H1 (cell line): Measurements from ENCODE around the gene WDFY4. TPM values are rescaled to one million over a fixed set of nuclear protein-coding genes. Genes with fewer than 3 reads are reported as not detected.

Experiments
- CTCF ChIA-PET: fragments of 300-600 bp; sonication (Branson Sonifier 250); formaldehyde crosslinking; loops from one replicate; lab custom pipeline; 2021; ENCODE audit not compliant: partially characterized antibody; lab: Charles Lee
- POLR2A ChIA-PET: fragments of 300-600 bp; sonication (Branson Sonifier 250); formaldehyde crosslinking; loops from one replicate; lab custom pipeline; 2021; ENCODE audit warnings: inconsistent platforms; ENCODE audit not compliant: partially characterized antibody; lab: Charles Lee
- DNase-seq, 2 experiments: peaks; one replicate each; pipeline versions ENCODE4 v3.0.0 to v3.0.0-alpha.2; 2010 to 2022; ENCODE audit warnings: low spot score in 2 of 2, low read depth in 1 of 2, mixed read lengths in 1 of 2
- FAIRE-seq: peaks from 2 replicates; lab custom pipeline; 2011; peaks lifted over from hg19 to GRCh38; lab: Jason Lieb, UNC
- H2AFZ ChIP-seq: 2 replicates; pipeline ENCODE4 v1.8.1; 2012; ENCODE audit warnings: low read length, inconsistent platforms
- H2AK5ac ChIP-seq: 2 replicates; pipeline ENCODE4 v1.6.1; 2013; ENCODE audit warnings: low read depth, low read length
- H2BK120ac ChIP-seq: replicated peaks from 2 replicates; pipeline ENCODE3; 2013; ENCODE audit warnings: low read depth, low read length, inconsistent platforms
- H2BK12ac ChIP-seq: 2 replicates; pipeline ENCODE4 v1.6.1; 2013; ENCODE audit warnings: low read depth, low read length
- H2BK15ac ChIP-seq: 2 replicates; pipeline ENCODE4 v1.6.1; 2013; ENCODE audit warnings: low read length
- H2BK20ac ChIP-seq: 2 replicates; pipeline ENCODE4 v1.6.1; 2013; ENCODE audit warnings: low read length
- H2BK5ac ChIP-seq: 2 replicates; pipeline ENCODE4 v1.6.1; 2013; ENCODE audit warnings: low read depth, low read length
- H3K14ac ChIP-seq: 2 replicates; pipeline ENCODE4 v1.6.1; 2013; ENCODE audit warnings: inconsistent platforms; ENCODE audit not compliant: insufficient read length
- H3K18ac ChIP-seq: 2 replicates; pipeline ENCODE4 v1.6.1; 2013; ENCODE audit warnings: low read length; ENCODE audit errors: extremely low read depth
- H3K23ac ChIP-seq: 2 replicates; pipeline ENCODE4 v1.6.1; 2013; ENCODE audit warnings: inconsistent platforms; ENCODE audit not compliant: insufficient read length
- H3K23me2 ChIP-seq: 2 replicates; pipeline ENCODE4 v1.6.1; 2013; ENCODE audit warnings: low read depth, low read length
- H3K27ac ChIP-seq: 2 replicates; pipeline ENCODE4 v1.6.1; 2011; ENCODE audit warnings: low read depth, low read length, inconsistent platforms
- H3K27me3 ChIP-seq, 4 experiments: replicated peaks in 1 of 4; 1 replicate in 1 of 4; 2 replicates in 3 of 4; pipeline versions ENCODE4 v1.6.1 to v1.8.1; 2011 to 2013; ENCODE audit warnings: low read length in 3 of 4, mild to moderate bottlenecking in 3 of 4, inconsistent platforms in 2 of 4, mixed read lengths in 2 of 4, moderate library complexity in 1 of 4; ENCODE audit not compliant: control insufficient read depth in 3 of 4, insufficient read depth in 3 of 4; ENCODE audit errors: extremely low read depth in 1 of 4
- H3K36me3 ChIP-seq, 4 experiments: 2 replicates each; pipeline versions ENCODE4 v1.6.1 to v1.8.1; 2011 to 2013; ENCODE audit warnings: mild to moderate bottlenecking in 4 of 4, low read length in 3 of 4, moderate library complexity in 2 of 4, control low read depth in 1 of 4, inconsistent platforms in 1 of 4; ENCODE audit not compliant: insufficient read depth in 4 of 4, control insufficient read depth in 2 of 4
- H3K4ac ChIP-seq: replicated peaks from 2 replicates; pipeline ENCODE3; 2013; ENCODE audit warnings: low read length, low read depth, mixed read lengths, inconsistent platforms; ENCODE audit not compliant: insufficient read length
- H3K4me1 ChIP-seq, 4 experiments: replicated peaks in 1 of 4; 1 replicate in 1 of 4; 2 replicates in 3 of 4; pipeline versions ENCODE4 v1.6.1 to v1.8.1; 2011 to 2013; ENCODE audit warnings: low read length in 3 of 4, inconsistent platforms in 2 of 4, mixed read lengths in 1 of 4; ENCODE audit not compliant: insufficient read depth in 4 of 4, control insufficient read depth in 3 of 4
- H3K4me2 ChIP-seq, 2 experiments: 2 replicates each; pipeline versions ENCODE4 v1.6.1 to v1.8.1; 2011 to 2013; ENCODE audit warnings: low read depth in 2 of 2, low read length in 2 of 2, control low read depth in 1 of 2, inconsistent platforms in 1 of 2, mild to moderate bottlenecking in 1 of 2; ENCODE audit not compliant: insufficient read depth in 1 of 2
- H3K4me3 ChIP-seq, 4 experiments: fragments of 200-600, 300-600 bp in 1 of 4; sonication (generic), shearing (Covaris generic), sonication (Bioruptor Twin) in 1 of 4; 2 replicates each; pipeline versions ENCODE4 v1.5.1 to v1.8.1; 2011 to 2016; ENCODE audit warnings: low read length in 4 of 4, low read depth in 3 of 4, control low read depth in 2 of 4, inconsistent platforms in 2 of 4, mild to moderate bottlenecking in 2 of 4, mixed read lengths in 1 of 4, moderate library complexity in 1 of 4; ENCODE audit not compliant: insufficient read depth in 2 of 4; ENCODE audit errors: extremely low read depth in 1 of 4
- H3K56ac ChIP-seq: replicated peaks from 2 replicates; pipeline ENCODE3; 2013; ENCODE audit warnings: low read depth, mild to moderate bottlenecking, mixed read lengths, low read length, inconsistent platforms; ENCODE audit not compliant: insufficient read length
- H3K79me1 ChIP-seq: 2 replicates; pipeline ENCODE4 v1.6.1; 2013; ENCODE audit warnings: low read depth, low read length, control low read depth
- H3K79me2 ChIP-seq, 2 experiments: 2 replicates each; pipeline versions ENCODE4 v1.6.1 to v1.8.1; 2012 to 2013; ENCODE audit warnings: low read length in 2 of 2, mild to moderate bottlenecking in 2 of 2, inconsistent platforms in 1 of 2; ENCODE audit not compliant: insufficient read depth in 2 of 2, control insufficient read depth in 1 of 2
- H3K9ac ChIP-seq, 4 experiments: replicated peaks in 1 of 4; 1 replicate in 1 of 4; 2 replicates in 3 of 4; pipeline versions ENCODE4 v1.6.1 to v1.8.1; 2011 to 2013; ENCODE audit warnings: low read depth in 3 of 4, low read length in 3 of 4, control low read depth in 2 of 4, mild to moderate bottlenecking in 2 of 4, moderate library complexity in 2 of 4, inconsistent platforms in 1 of 4; ENCODE audit errors: extremely low read depth in 1 of 4
- H3K9me3 ChIP-seq, 2 experiments: 2 replicates each; pipeline versions ENCODE4 v1.6.1 to v1.8.1; 2012 to 2013; ENCODE audit warnings: mild to moderate bottlenecking in 2 of 2, moderate library complexity in 2 of 2, control low read depth in 1 of 2, inconsistent platforms in 1 of 2, low read depth in 1 of 2, low read length in 1 of 2, mixed read lengths in 1 of 2; ENCODE audit not compliant: insufficient read depth in 2 of 2
- H4K20me1 ChIP-seq, 2 experiments: replicated peaks in 1 of 2; 2 replicates each; pipeline versions ENCODE3 to v1.8.1; 2011 to 2013; ENCODE audit warnings: inconsistent platforms in 2 of 2, low read length in 2 of 2, mild to moderate bottlenecking in 1 of 2; ENCODE audit not compliant: insufficient read depth in 2 of 2, control insufficient read depth in 1 of 2
- H4K5ac ChIP-seq: 2 replicates; pipeline ENCODE4 v1.6.1; 2013; ENCODE audit warnings: low read length, low read depth, mixed read lengths, inconsistent platforms; ENCODE audit not compliant: insufficient read length
- H4K8ac ChIP-seq: 2 replicates; pipeline ENCODE4 v1.8.0; 2013; ENCODE audit warnings: mild to moderate bottlenecking, moderate library complexity, low read length, inconsistent platforms; ENCODE audit not compliant: insufficient read depth; ENCODE audit errors: extremely low read depth
- H4K91ac ChIP-seq: replicated peaks from 2 replicates; pipeline ENCODE3; 2013; ENCODE audit warnings: low read length, mixed read lengths, inconsistent platforms; ENCODE audit not compliant: insufficient read length
- BRCA1 ChIP-seq: IDR thresholded peaks from 2 replicates; pipeline ENCODE4 v1.6.1; 2012; ENCODE audit warnings: low read depth, low read length, improper control_type of control experiment
- CBX8 ChIP-seq: fragments of 300-800, 300-1000 bp; sonication (generic); IDR thresholded peaks from 2 replicates; pipeline ENCODE4 v1.7.1; 2016; ENCODE audit warnings: low read depth, low read length, borderline replicate concordance
- CHD1 ChIP-seq: IDR thresholded peaks from 2 replicates; pipeline ENCODE4 v1.6.1; 2012; ENCODE audit warnings: low read depth, low read length, improper control_type of control experiment
- FOSL1 ChIP-seq: IDR thresholded peaks from 2 replicates; pipeline ENCODE4 v1.6.1; 2011; ENCODE audit warnings: mild to moderate bottlenecking, low read depth, low read length, moderate library complexity; ENCODE audit not compliant: insufficient read depth
- HDAC2 ChIP-seq, 2 experiments: fragments of 300-600 bp in 1 of 2; sonication (generic) in 1 of 2; IDR thresholded peaks; 2 replicates each; pipeline ENCODE4 v1.6.1; 2011 to 2012; ENCODE audit warnings: low read depth in 2 of 2, low read length in 2 of 2, mild to moderate bottlenecking in 2 of 2, moderate library complexity in 2 of 2, borderline replicate concordance in 1 of 2, inconsistent platforms in 1 of 2
- POU5F1 ChIP-seq: IDR thresholded peaks from 2 replicates; pipeline ENCODE4 v1.6.1; 2011; ENCODE audit warnings: low read depth, mild to moderate bottlenecking, low read length, moderate library complexity
- RBBP5 ChIP-seq: IDR thresholded peaks from 2 replicates; pipeline ENCODE4 v1.7.1; 2012; ENCODE audit warnings: low read depth, mild to moderate bottlenecking, inconsistent platforms, low read length, moderate library complexity, borderline replicate concordance
- RNF2 ChIP-seq: fragments of 200-900, 300-1000 bp; sonication (generic); IDR thresholded peaks from 2 replicates; pipeline ENCODE4 v1.7.1; 2016; ENCODE audit warnings: borderline replicate concordance, low read depth, mild to moderate bottlenecking, antibody characterized with exemption, low read length; ENCODE audit not compliant: poor library complexity, severe bottlenecking; ENCODE audit errors: missing control alignments
- RXRA ChIP-seq: IDR thresholded peaks from 2 replicates; pipeline ENCODE4 v1.6.1; 2011; ENCODE audit warnings: low read depth, mild to moderate bottlenecking, low read length, moderate library complexity; ENCODE audit not compliant: insufficient read depth
- SUZ12 ChIP-seq: fragments of 200-600 bp; sonication (generic); IDR thresholded peaks from 2 replicates; pipeline ENCODE4 v1.6.1; 2012; ENCODE audit warnings: mild to moderate bottlenecking, inconsistent platforms, low read length, moderate library complexity, mixed read lengths
- WGBS, 2 experiments: shearing (Covaris generic) in 1 of 2; methylation state at CpG; one replicate each; pipeline versions ENCODE4 v1.1.6 to v1.1.7; 2013 to 2015; ENCODE audit warnings: low lambda C conversion rate in 2 of 2, mixed read lengths in 2 of 2, inconsistent platforms in 1 of 2, low coverage in 1 of 2, missing lambda C conversion rate in 1 of 2; ENCODE audit not compliant: insufficient replicate concordance in 2 of 2, insufficient coverage in 1 of 2, insufficient read length in 1 of 2; ENCODE audit errors: extremely low coverage in 1 of 2, missing lambda C conversion rate in 1 of 2; 5-methylcytosine and 5-hydroxymethylcytosine counted together
- polyA plus RNA-seq, 7 experiments: library from polyadenylated mRNA; depleted of rRNA in 3 of 7; stranded (reverse) in 5 of 7; unstranded in 2 of 7; fragments of >200 nt in 5 of 7; fragments of 200-250 nt in 2 of 7; gene quantifications; 1 replicate in 5 of 7; 2 replicates in 1 of 7; 4 replicates in 1 of 7; pipeline versions ENCODE4 v1.2.1 to v1.2.3, GENCODE V29; 2011 to 2013; ENCODE audit warnings: missing spikeins in 2 of 7, mixed read lengths in 2 of 7
- total RNA-seq: library from RNA; stranded (reverse); fragmentation: NEBNext Ultra II Directional; extraction: Animal tissue kit (Norgen Biotek cat#: 25700); gene quantifications from 2 replicates; pipeline ENCODE4 v1.2.1, GENCODE V29; 2021
- TF ChIP-seq, protein P1 (sequence below), 3 experiments: IDR thresholded peaks; 1 replicate in 2 of 3; 2 replicates in 1 of 3; pipeline versions ENCODE4 v1.5.1 to v1.6.1; 2011; ENCODE audit warnings: low read length in 3 of 3, mild to moderate bottlenecking in 3 of 3, inconsistent platforms in 2 of 3, low read depth in 1 of 3, moderate library complexity in 1 of 3; ENCODE audit not compliant: insufficient read depth in 1 of 3; ENCODE audit errors: control extremely low read depth in 1 of 3

Gene WDFY4
- total and polyA plus RNA-seq, 2 of the 8 experiments (the other 6 are each of a cell fraction or from before 2014, with no cell fraction given): not detected

DNA sequence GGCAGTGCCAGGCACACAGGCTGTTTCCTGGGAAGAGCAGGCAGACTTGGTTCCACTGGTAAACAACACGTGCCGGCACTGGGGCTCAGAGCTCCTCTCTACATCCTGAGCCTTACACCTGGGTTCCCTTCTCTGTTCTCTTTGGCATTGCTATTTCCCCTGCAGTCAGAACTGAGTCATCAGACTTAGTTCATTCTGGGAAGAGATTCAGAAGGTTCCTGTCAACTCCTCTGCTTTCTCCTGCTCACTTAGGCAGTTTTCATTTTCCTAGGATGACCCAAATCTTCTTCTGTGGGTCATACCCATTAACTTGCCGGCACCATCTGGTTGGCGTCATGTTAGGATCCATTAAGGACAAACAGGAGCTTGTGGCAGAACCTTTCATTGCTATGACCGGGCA is 288.4 kb downstream of the WDFY4 start:
- Histone ChIP-seq H3K56ac (no peak overlapping the region), H3K9ac (no peak overlapping the region), H2AK5ac (no peak overlapping the region), H3K79me2 (no peaks in the 10 kb centered on the region), H2BK5ac (no peak overlapping the region), H3K4me2 (no peak overlapping the region), H3K4me1 (no peaks in the 10 kb centered on the region; a peak in 1 of 7 replicates), H2BK12ac (no peak overlapping the region), H2AFZ (no peak overlapping the region), H4K8ac (no peak overlapping the region), H4K20me1 (no peaks in the 10 kb centered on the region), H4K91ac (no peak overlapping the region), H3K14ac (no peak overlapping the region), H3K18ac (no peak overlapping the region), H2BK120ac (no peak overlapping the region), H3K23ac (no peak overlapping the region), H3K27me3 (no peaks in the 10 kb centered on the region), H2BK20ac (no peak overlapping the region), H3K27ac (no peak overlapping the region), H3K23me2 (peaks cover 3% of the 10 kb centered on the region; the same call in 1 of the 2 replicates), H3K79me1 (no peaks in the 10 kb centered on the region), H2BK15ac (no peak overlapping the region), H3K4ac (no peak overlapping the region), H3K36me3 (no peaks in the 10 kb centered on the region), H4K5ac (no peak overlapping the region), H3K9me3 (no peaks in the 10 kb centered on the region), H3K4me3 (no peak overlapping the region)
- ChIA-PET CTCF (interaction anchor here (0.8 to 1.0 kb wide), 3 partner anchors 13 to 315 kb away, joined by 3 to 4 read pairs (median 3); no protein-coding TSS in a partner anchor), POLR2A (no interaction called here)
- DNase-seq: no peak
- 94% methylated on average over 5 of the region's 5 CpGs; no CpG with 5 or more reads in 1 of the 2 experiments for WGBS, 2 experiments
- FAIRE-seq: no peak
- TF ChIP-seq POU5F1 (no peak), RBBP5 (no peak), CBX8 (no peak), HDAC2 (IDR thresholded peaks at IDR 0.05; ENCODE audit: borderline replicate concordance in 1 of 2, low read depth in 2 of 2, low read length in 2 of 2) (no peak), BRCA1 (no peak), FOSL1 (no peak), RNF2 (no peak), CHD1 (no peak), RXRA (no peak), SUZ12 (no peak)
- TF ChIP-seq, protein P1, sequence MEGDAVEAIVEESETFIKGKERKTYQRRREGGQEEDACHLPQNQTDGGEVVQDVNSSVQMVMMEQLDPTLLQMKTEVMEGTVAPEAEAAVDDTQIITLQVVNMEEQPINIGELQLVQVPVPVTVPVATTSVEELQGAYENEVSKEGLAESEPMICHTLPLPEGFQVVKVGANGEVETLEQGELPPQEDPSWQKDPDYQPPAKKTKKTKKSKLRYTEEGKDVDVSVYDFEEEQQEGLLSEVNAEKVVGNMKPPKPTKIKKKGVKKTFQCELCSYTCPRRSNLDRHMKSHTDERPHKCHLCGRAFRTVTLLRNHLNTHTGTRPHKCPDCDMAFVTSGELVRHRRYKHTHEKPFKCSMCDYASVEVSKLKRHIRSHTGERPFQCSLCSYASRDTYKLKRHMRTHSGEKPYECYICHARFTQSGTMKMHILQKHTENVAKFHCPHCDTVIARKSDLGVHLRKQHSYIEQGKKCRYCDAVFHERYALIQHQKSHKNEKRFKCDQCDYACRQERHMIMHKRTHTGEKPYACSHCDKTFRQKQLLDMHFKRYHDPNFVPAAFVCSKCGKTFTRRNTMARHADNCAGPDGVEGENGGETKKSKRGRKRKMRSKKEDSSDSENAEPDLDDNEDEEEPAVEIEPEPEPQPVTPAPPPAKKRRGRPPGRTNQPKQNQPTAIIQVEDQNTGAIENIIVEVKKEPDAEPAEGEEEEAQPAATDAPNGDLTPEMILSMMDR (IDR thresholded peaks at IDR 0.05; ENCODE audit: control extremely low read depth in 1 of 3, insufficient read depth in 1 of 3, low read depth in 1 of 3, low read length in 3 of 3): no peak
